ENCODE measurements around the gene CAMTA1.

The CAMTA1 gene

DNA sequence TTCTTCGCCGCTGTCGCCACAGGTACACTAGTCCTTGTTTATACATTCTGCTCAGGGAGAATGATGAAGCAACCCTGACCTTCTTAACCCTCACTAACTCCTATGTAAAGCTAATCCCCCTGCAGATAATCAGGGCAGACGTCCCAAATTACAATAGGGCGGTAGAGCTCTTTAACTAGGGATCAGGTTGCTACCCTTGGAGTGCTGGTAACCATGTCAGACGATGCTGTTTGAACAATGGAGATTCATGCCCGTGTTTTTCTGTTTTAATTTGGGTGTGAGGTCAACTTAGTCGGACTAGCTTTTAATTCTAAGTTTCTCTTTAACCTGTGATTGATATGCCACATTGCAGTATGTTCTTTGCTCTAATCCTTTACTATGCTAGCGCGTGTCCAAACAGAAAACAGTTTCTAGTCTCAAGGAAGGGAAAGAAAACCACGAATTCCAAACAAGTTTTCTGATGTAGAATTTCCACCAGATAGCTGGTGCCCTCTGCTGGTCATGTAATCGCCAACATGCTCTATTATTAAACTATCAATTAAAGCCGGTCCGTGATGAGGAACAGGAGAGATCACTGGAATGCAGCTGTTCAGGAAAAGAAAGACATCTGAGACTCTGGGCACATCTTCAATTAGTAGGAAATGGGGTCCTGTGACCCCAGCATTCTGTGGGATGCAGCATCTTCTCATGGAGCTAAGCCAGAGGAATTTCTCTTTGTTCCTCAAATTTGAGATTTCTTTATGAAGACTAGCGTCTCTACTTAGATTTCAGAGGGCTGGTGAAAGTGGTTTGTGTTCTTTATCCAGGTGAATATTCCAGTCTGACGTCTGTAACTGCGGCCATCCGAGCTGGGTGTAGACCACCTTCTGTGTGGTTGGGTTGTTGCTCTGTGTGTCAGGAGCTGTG is 967.5 kb downstream of the CAMTA1 start:
- peak; percentile 62 for DNase-seq

DNA sequence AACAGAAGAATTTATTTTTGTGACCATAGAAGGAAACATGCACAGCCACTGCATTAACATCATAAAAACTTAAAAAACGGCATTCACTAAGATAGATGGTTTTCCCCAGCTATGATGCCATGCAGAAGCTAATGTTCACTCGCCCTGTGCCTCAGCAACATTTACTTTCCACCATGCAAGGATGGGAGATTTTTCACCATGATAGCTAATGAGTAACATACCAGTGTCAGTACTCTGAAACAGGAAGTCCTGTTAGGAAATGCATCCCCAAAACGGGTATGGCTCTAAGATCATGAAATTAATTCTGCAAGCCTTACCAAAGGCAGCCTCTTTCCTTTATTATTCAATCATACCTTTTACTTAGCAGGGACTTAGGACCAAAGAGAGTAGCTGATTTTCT is 968.4 kb downstream of the CAMTA1 start:
- no peak for DNase-seq

DNA sequence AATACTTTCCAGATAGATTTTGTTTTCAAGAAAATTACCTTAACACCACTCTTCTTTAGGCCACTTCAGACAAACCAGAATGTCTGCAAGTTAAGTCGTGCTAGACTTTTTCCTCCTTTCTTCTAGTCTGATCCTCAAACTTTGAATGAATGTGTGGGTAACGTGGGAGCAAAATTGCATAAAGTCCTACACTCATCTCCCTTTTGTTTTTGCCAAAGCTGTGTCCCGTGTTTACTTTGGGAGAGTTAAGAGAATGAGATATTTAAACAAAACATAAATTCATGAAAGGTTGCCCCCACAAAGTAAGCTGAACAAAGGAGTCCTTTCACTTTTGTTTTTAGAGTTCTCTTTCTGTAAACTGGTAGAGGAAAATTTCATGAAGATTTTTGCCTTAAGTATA is 969.0 kb downstream of the CAMTA1 start:
- no peak for DNase-seq

DNA sequence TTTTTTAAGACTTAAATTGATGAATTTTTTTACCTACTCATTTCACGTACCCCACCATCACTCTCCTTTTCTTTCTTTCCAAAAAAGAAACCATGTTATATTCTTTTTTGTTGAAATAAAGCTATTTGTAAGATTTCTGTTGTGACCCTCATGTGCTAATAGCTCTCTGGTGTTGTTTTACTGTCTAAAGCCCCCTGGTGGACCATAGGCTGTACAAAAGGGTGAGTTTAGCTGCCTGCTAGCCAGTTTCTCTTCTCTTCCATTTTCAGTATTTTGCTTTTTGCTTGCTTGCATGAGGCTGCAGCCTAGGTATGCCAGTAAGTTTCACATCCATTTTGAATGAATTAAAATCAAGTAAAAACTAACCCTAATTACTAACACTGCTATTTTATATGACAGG is 970.2 kb downstream of the CAMTA1 start:
- DNase-seq, result no peak

DNA sequence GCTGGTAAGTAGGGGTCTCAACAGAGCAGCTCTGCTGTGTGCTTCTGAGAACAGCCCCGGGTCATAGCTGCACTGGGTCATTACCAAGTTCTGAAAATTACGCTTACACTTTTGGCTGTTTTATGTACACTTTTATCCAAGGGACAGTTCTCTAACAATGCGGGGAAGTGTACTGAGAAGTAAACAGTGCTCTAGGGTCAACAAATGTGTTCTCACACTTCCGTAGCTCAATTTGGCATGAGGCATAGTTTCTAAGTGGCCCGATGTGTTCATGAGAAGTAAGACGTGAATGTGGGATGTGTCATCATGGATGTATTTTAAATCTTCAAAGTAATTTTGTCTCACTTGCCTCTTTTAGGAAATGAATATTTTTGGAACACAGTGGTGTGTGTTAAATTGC is 975.0 kb downstream of the CAMTA1 start:
- no peak for DNase-seq

DNA sequence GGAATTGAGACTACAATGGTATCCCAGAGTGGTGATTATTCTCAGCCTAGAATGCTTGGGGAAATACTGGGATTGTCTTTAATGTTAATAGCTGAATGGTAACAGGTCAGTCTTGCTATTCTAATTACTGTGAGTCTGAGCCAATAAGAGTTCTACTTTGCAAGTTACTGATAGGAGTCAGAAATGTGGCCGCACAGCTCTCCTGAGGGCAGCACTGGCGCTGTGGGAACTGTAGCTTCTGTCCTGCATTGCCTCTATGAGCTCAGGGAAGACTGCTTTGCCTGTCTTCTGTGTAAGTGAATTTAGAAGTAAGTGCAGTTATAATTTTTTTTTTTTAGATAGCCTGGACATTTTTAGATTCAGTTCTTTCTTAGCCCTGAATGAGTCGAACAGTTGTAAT is 975.8 kb downstream of the CAMTA1 start:
- DNase-seq, result no peak

DNA sequence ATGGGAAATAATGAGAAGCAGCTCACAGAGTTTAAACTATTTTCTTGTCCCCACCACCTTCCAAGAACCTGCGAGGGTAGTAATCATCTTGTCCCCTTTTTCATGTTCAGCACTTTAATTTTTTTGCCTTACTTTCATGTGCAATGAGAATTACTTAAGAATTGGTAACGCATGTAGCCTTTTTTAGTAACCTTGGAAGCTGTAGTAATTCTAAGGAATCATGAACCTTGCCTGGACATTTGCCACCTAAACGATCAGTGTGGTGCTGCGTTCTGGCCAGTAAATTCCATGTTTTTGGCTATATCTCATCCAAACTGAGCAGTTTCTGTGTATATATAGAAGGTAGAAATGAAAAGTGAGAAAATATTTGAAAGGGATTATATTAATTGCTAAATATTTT is 981.9 kb downstream of the CAMTA1 start:
- DNase-seq, result no peak

DNA sequence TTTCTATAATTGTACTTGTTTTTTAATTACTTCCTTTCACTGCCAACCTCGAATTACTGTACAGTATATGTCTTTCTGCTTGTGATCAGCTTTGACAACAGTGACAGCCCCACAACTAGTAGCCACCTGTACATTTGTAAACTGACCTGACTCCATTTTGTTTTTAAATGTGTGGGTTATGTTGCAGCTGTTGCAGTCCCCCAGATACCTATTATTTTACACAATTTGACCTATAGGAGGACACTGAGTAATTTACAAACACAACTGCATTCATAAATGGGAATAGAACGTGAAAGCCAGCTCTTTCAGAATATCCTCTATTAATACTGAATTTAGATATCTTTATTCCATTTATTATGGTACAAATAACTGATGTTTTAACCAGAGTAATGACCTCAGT is 983.3 kb downstream of the CAMTA1 start:
- DNase-seq, result no peak

DNA sequence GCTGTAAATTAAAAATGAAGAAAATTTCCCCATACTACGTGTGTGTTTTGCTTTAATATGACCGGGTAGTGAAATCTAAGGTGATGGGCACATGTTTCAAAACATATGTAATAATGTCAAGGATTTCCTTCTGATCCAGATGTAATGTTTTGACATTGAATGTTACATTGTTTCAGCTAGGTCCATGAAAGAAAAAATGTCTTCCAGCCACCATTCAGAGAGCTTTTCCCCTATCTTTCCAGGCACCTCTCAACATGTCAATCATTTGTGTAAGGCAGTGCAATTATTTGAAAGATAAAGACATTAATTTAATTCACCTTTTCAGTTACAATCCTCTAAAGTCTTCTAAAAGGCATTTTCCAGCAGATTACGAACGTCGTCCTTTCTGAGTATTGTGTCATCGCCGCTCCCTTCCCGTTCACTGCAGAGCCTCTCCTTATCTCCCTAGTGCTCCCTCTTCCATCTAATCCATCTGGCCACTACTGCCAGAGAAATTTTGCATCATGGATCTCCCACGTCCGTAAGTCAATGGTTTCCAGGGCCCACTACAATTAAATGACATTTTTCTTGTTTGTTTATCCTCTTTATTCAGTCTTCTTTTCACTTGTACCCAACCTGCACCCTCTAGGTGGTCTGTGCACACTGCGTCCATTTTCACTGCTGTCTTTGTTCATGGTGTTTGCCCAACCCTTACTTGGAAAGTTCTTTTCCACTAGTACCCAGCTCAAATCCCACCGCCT is 984.6 kb downstream of the CAMTA1 start:
- DNase-seq, result no peak

DNA sequence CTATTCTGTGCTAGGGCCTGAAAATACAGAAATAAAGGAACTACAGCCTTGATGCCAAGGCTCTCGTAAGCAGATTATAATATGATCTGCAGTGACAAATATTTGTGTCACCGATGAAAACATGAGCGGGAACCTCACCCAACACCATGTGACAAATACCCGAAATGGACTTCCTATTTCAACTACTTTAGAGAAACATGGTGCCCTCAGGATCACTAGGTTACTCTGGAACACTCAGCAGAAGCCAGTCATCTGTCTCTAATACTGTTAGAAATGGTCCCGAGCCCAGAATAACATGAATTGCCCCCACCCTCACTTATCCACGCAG is 985.4 kb downstream of the CAMTA1 start:
- no peak for DNase-seq

DNA sequence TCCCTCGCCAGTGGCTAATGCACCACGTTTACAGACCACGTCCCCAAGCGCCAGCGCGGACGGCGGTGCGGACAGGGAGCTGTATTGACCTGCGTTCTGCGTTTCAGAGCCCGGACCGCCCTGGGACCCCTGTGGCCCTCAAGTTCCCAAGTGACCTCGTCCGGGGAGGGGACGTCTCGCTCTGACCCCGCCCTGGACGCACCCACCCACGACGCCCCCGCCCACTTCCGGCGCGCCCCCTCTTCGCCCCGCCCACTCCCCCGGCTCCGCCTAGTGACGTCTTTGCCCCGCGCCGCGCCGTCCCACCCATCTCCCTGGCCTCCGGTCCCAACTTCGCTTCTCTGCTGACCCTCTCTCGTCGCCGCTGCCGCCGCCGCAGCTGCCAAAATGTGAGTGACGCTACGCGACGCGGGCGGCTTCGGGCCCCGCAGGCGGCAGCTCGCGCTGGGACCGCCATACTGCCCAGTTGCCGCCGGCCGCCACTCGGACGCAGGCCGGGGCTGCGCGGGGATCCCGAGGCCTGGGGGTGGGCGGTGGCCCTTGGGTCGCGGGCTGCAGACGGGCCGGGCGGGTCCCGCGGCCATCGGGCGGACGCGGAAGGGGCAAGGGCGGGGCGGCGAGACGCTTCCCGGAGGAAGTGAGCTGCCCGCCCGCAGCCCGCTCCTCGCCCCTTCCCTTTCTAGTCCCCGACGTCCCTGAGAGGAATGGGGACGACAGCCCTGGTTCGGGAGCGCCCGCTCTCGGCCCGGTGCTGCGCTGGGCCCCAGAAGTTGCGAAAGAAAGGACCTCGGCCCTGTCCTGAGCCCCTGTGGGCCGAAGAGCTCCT is 986.0 kb downstream of the CAMTA1 start, which contains the start of gene VAMP3:
TSS of gene VAMP3 (plus strand) at position 300 of the 826 bp plus-strand sequence. CDS start at position 388, 88 bp downstream.
- DNase-seq, result peak; percentile 58

DNA sequence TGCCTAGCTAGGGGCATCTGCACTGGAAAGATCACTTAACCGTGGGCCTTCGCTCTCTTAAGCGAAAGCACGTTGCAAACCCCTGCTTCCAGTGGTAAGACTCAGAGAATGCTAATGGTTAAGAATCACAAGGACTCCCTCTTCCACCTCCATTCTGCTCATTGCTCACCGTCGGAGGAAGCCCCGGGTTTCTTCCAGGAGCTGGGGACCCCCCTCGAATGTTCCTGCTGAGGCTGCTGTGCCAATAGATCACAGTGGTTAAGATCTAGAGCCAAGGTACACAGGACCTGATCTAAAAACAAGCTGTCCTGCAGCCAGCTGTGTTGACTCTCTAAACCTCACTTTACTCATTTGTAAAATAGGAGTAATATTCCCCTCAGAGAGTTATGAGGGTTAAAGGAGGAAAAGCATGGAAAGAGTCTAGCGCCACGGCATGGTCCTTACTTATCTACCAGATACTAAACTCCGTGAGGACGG is 986.6 kb downstream of the CAMTA1 start:
- no peak for DNase-seq

DNA sequence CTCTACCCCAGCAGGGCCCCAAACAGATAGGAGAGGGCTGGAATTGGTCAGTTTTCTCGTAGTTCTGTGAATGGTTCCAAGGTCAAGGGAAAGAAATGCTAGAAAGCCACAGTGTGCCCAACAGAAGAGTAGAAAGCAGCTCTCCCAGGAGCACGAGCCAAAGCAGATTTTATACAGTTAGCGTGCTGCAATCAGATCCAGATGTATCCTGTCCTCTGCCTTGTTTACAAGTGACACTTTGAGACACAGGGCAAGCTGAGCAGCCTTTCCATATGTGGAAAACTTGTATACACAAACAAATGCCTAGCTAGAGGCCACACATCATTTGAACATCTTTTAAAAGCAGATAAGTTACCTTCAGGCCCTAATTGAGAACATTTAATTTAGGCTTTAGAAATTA is 992.3 kb downstream of the CAMTA1 start:
- no peak for DNase-seq

DNA sequence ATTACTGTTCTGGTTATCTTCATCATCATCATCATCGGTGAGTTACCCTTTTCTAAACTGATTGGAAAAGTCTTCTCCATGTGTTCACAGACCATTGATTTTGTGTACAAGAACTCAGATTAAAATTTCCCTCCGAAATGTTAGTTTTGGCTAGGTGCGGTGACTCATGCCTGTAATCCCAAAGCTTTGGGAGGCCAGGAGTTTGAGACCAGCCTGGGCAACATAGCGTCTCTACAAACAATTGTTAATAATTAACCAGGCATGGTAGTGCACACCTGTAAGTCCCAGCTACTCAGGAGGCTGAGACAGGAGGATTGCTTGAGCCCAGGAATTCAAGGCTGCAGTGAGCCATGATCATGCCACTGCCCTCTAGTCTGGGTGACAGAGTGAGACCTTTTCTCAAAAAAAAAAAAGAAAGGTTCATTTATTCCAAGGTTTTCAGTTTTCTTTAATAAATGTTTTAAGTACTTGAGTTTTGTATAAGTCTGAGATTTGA is 992.9 kb downstream of the CAMTA1 start:
- DNase-seq, result no peak

DNA sequence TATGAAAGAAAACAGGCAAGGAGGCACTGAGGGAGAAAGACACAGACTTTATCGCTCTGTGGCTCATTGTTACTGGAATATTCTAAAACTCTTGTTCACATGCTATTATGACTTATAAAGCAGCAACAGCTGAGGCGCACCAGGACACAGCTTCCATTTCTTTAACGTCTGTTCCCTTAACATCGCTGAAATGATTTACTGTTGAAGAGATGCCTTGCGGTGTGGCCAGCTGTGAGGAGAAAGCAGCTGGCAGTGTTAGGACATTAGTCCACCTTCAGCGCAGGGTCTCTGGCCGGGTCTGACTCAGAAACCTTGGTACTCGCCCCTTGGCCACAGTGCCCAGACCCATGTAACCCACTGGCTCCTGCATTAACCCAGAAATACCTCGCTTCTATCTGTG is 995.7 kb downstream of the CAMTA1 start:
- no peak for DNase-seq

DNA sequence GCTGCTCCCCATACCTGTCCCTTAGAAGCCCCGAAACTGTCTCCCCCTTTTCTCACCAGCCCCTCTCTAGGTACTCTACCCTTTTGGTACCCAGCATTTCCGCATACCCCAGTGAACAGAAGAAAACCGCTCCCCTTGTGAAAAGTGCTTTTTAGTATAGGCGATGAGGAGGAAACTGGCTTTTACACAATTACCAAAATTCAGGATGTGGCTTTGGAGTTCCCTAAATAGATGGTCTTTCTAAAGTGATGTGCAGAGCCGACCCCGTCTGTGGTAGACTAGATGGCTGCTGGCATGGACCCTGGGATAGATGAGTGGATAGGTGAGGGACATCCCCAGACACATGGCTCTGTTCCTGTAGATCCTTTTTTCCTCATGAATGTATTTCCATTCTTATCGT is 996.2 kb downstream of the CAMTA1 start:
- no peak for DNase-seq

DNA sequence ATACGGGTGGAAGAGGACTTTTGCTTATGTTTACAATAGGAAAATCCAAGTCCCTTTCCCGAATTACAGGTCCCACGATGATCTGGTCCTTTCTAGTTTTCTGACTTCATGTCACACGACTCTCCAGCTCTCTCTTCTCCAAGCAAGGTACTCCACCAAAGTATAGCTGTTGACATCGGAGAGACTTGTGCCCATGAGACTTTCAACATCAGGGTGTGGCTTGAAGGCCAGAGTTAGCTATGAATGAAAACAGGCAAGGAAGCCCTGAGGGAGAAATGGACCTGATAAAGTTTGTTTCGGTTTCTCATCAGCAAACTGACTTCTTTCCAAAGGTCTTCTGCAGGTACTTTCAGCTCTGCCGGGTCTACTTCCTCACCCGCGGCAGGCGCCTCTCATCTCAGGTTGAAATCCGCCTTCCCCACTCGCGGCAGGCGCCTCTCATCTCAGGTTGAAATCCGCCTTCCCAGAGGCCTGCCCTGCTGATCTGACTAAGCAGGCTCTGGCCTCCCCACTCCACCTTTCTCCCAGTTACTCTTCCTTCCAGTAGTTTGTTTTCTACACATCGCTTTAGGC is 996.8 kb downstream of the CAMTA1 start:
- no peak for DNase-seq

DNA sequence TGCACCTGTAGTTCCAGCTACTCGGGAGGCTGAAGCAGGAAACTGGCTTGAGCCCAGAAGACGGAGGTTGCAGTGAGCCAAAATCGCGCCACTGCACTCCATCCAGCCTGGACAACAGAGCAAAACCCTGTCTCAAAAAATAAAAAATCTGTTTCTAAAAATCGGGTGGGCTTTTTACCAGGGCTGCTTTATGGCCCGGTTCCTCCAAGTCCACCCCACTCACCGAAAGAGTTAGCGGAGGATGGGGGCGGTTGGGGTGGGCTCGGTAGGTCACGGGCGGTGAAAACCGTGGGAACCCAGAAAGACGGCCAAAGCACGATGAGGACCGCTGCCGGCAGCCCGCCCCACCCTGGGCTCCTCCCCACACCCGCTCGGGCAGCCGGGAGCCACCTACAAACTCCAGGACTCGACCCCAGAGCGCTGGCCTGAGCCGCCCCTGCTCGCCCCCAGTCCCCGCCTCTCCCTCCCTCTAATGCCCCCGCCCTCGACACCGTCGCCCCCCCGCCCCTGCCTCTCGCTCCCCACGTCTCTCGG is 998.0 kb downstream of the CAMTA1 start:
- DNase-seq, result no peak

DNA sequence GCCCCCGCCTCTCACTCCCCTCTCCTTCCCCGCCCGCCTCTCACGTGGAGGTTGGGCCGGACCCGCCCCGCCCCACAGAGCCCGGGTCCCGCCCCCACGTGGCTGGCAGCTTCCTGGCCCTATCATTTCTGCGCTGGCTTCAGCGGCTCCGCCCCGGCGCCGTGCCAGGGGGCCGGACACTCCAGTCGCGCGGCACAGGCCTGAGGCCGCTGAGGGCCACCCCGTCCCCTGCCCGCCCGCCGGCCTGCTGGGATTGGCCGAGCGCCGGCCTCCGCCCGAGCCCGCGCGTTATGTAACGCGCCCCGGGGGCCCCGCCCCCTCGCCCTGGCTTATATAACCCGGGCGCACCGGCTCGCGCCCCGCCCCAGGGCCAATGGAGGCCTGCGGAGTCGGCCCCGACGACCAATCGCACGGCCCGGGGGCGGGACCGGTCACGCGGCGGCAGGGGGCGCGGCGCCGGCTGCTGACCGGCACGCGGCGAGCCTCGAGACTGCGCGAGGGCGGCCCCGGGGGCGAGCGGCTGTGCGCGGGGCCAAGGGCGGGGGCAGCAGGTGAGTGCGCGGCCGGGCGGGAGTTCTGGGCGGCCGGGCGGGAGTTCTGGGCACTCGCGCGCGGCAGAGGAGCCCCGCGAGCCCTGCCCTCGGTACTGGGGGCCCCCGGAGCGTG is 998.7 kb downstream of the CAMTA1 start, which contains the start of gene PER3:
TSS of gene PER3 (plus strand) at position 466 of the 666 bp plus-strand sequence. CDS start 587 bp downstream, outside the sequence.
- peak; percentile 89 for DNase-seq

DNA sequence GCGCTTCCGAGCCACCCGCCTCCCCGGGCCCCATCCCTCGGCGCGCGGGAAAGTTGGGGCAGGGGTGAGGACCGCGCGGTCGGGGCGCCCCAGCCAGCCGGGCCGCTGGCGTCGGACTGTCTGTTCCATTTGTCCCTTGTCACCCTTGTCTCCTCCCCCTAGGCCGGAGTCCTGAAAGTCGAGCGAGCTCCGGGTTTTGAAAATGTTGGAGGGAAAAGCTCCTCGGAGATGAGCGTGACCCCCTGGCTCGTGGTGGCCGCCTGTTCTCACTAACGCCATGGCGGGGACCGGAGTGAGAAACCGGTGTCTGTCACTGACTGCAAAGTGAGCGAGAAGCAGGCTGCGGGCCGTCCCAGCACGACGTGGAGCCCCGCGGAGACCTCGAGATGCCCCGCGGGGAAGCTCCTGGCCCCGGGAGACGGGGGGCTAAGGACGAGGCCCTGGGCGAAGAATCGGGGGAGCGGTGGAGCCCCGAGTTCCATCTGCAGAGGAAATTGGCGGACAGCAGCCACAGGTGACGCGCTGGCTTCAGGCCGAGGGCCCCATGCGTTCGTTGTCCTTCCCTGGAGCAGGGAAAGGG is 999.3 kb downstream of the CAMTA1 start:
- no peak for DNase-seq

DNA sequence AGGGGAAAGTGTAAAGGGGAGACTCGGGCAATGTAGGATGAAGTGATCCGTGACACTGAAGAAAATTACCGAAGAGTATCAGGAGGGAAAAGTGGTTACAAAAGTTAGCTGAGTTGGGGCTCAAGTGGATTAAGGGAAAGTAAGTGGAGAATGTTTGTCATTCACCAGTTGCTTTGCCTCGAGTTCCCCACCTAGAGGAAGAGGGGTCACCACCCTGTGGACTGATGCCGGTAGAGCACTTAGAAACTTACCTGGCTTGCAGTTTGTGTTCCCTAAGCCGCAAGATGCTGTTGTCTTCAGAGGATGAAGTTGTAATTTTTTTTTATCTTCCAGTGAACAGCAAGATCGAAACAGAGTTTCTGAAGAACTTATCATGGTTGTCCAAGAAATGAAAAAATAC is 999.9 kb downstream of the CAMTA1 start:
- no peak for DNase-seq
